C4-2B (cell line): ENCODE measurements around the gene TRPC4AP.

ENCODE experiments used
- ZFX ChIP-seq: fragments of 450-650 bp; IDR thresholded peaks from 2 replicates; pipeline ENCODE4 v1.6.1; 2017
- TF ChIP-seq, protein P1 (sequence below): fragments of 450-650 bp; conservative IDR thresholded peaks from 2 replicates; pipeline ENCODE4 v1.5.1; 2017; ENCODE audit warnings: mild to moderate bottlenecking

DNA sequence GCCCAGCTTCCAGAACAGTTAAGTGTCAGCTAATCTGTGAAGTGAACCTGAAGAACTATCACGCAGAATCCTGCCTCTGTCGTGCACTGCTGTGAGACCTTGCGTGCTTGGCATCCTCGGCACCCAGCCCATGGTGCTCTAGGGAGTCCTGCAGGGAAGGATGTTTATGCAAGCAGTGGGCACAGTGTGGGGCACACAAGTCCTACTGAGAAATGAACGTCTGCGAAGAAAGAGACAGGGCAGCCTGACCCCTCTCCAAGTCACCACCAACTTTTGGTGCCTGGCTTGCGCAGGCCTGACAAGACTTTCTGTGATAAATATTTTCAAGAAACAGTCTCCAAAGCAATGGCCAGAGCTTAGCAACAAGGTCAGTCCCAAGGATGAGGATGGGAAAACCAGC, 69.0 kb downstream of the TRPC4AP start:
- TF ChIP-seq, protein P1, sequence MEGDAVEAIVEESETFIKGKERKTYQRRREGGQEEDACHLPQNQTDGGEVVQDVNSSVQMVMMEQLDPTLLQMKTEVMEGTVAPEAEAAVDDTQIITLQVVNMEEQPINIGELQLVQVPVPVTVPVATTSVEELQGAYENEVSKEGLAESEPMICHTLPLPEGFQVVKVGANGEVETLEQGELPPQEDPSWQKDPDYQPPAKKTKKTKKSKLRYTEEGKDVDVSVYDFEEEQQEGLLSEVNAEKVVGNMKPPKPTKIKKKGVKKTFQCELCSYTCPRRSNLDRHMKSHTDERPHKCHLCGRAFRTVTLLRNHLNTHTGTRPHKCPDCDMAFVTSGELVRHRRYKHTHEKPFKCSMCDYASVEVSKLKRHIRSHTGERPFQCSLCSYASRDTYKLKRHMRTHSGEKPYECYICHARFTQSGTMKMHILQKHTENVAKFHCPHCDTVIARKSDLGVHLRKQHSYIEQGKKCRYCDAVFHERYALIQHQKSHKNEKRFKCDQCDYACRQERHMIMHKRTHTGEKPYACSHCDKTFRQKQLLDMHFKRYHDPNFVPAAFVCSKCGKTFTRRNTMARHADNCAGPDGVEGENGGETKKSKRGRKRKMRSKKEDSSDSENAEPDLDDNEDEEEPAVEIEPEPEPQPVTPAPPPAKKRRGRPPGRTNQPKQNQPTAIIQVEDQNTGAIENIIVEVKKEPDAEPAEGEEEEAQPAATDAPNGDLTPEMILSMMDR, result no peak
- TF ChIP-seq ZFX, result no peak
